NCI-H146 treated with DMSO at 0.1 percent for 48 hours (cell line): Measurements from ENCODE around the gene ZC3H15.

Experiments
- DNase-seq: peaks from one replicate; lab custom pipeline; 2025; ENCODE audit not compliant: unreplicated experiment; lab: John Stamatoyannopoulos, UW

The ZC3H15 gene

GRCh38 chr2:186540941-186541340 is 54.9 kb downstream of the ZC3H15 start:
- DNase-seq, result no peak

DNA sequence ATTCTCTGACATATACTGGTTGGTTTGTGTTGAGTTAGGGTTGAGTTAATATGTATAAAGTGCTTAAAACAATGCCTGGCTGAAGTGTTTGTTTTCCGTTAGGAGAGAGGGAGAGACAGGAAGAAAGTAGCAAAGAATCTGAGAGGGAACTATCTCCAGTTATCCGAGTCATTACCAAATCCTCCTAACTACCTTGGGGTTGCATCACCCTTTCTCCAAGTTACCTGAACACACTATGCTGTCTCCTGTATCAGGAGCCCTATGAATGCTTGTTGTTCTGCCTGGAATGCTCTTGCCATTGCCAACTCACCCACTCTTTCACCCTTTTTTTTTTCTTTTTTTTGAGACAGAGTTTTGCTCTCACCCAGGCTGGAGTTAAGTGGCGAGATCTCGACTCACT is 55.9 kb downstream of the ZC3H15 start:
- DNase-seq, result no peak

DNA sequence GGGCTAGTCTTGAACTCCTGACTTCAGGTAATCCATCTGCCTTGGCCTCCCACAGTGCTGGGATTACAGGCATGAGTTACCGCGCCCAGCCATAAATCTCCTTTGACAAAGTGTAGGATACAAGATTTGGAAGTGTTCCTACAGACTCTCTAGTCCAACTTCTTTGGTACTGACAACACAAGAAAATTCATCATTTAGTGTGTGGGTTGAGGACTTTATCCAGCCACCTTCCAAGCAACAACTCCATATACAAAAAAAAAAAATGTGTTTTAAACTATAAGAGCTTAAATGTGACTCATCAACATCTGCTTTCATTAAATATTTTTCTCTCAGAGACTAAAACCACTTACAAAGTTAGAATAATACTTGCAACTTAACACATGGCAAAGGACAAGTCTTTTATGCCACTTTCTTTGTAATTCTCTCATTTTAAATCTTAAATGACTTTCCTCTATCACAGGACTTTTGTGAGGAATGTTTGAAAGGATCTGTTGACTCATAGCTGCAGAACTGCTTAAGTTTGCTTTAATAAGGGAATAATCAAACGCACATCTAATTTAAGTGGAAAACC is 57.6 kb downstream of the ZC3H15 start:
- DNase-seq, result no peak

DNA sequence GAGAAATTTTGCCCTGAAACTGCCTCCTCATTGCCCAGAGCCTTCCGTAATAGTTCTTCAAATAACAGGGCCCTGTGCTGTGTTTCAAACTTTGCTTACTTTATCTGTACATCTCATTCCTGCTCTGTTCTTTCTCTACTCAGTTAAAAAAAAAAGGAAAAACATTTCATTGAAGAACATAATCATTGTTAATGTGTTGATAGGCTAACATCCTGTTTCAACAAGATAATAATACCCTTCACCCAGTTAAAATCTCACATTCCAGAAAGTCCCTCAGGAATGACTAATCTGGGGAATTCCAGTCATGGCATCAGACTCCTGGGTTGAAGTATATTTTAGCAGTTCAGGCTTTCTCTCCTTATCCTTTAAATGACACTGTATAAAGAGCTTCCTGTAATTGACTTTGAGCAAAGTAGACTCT is 58.2 kb downstream of the ZC3H15 start:
- no peak for DNase-seq

- no peak for DNase-seq
These were observed 60.8 kb downstream of the ZC3H15 start for GRCh38 chr2:186546846-186547245.

- DNase-seq, result no peak
These were observed 65.4 kb downstream of the ZC3H15 start for GRCh38 chr2:186551323-186552050.

- no peak for DNase-seq
These were observed 68.4 kb downstream of the ZC3H15 start for GRCh38 chr2:186554429-186554828.

GRCh38 chr2:186554850-186555671 is 69.0 kb downstream of the ZC3H15 start:
- no peak for DNase-seq

DNA sequence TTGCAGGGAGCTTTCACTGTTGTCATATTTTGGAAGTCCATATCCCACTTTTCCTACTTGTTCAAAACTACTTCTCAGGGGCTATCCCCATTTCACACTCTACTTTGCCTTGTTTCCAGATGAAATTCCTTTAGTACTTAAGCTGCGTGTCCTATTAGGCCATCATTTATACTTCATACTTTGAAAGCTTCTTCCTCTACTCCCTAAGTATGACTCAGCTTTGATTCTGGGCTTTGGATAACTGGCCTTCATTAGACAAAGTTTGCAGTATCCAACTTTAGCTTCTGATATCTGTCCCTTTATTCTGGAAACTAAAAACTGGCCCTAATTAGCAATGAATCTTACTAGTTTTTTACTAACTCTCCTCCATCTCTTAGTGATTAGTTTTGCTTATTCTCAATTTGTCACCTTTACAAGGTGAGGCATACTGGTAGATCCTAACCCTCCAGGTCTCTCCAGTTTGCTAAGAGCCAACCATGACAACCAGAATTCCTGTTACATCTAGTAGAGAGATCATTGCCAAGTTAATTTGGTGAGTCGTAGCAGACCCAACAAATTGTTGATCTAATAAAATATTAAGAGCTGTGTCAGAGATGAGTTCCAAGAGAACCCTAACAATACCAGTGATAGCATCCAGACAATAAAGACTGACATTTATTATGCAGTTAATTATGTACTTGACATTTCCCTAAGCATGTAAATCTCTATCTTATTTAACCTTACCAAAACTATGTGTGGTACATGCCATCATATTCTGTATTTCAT is 72.6 kb downstream of the ZC3H15 start:
- DNase-seq, result no peak
